Right renal cortex interstitium (tissue), 3 donors: ENCODE results near the gene OPA1. TPM values are rescaled to one million over a fixed set of nuclear protein-coding genes. Genes with fewer than 3 reads are reported as not detected.
"Not testable (repeated sequence)": the region's sequence is repeated elsewhere in the genome, so short reads cannot be mapped to it uniquely, and the experiment has no call there.

ENCODE experiments used
- DNase-seq, 3 donors: peaks; one replicate each; pipeline ENCODE4 v3.0.0-alpha.2; 2013; ENCODE audit warnings: low read depth in 3 of 3, low spot score in 2 of 3
- polyA plus RNA-seq, 3 donors: library from polyadenylated mRNA; unstranded; fragments of 120-200 nt; gene quantifications; one replicate each; pipeline ENCODE4 v1.2.1, GENCODE V29; 2013; ENCODE audit not compliant: insufficient read length in 3 of 3

Gene OPA1
- polyA plus RNA-seq, 3 donors: 70.0 to 85.1 (median 77.5) TPM

DNA sequence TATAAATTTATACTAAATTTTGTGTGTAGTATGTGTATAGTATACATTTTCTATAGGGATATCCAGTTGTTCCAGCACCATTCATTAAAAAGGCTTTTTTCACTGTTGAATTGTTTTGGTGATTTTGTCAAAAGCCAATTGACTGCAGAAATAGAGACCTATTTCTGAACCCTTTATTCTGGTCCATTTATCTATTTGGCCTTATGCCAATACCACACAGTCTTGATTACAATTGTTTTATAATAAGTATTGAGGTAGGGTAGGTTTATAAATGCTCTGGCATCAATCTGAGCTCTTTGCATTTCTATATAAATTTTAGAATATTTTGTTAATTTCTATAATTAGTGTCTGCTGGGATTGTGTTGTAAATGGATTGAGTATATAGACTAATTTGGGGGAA is 6.5 kb upstream of the OPA1 start:
- DNase-seq: no peak

GRCh38 chr3:193589129-193589528 is 3.9 kb upstream of the OPA1 start:
- DNase-seq: no peak

- DNase-seq: no peak
These were observed 3.4 kb upstream of the OPA1 start for GRCh38 chr3:193589616-193590015.

GRCh38 chr3:193590088-193590856 is 2.7 kb upstream of the OPA1 start:
- no peak for DNase-seq

DNA sequence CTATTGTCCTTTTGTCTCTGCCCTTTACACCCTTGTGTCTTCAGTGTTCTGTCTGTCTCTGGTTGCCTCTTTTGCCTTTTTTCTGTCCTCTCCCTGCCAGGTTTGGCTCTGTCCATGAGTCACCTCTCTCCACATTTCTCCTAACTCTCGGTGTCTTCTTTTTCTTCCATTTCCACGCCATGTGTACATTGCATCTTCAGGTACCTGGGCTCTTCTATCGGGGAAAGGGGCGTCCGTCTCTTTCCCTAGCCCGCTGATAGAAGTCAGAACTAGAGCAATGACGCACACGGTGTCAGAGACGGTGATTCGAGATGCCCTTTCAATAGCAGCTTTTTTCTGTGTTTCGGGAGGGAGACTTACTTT is 641 bp downstream of the OPA1 start:
- DNase-seq: peak; percentile 4 to 36 (median 15)

GRCh38 chr3:193594946-193595689 is 2.1 kb downstream of the OPA1 start:
- no peak for DNase-seq

- DNase-seq: no peak
These were observed 3.0 kb downstream of the OPA1 start for GRCh38 chr3:193595939-193596487.

- no peak for DNase-seq
These were observed 5.2 kb downstream of the OPA1 start for GRCh38 chr3:193598202-193598601.

DNA sequence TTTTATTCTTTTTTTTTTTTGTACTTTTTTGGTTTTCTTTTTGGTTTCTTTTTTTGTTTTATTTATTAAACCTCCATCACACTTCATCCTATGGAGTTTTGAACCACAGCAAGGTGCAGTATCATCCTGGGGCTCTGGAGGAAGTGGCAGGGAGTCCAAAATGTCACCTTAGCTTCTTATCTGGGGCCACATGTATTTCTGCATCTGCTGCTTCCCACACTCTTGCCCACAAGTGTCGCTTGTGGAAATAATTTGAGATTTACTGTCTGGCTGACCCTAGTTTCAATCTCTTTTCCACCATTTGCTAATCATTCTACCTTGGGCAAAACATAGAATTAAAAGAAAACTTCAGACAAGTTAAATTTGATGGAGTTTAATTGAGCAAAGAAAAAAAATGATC is 6.4 kb downstream of the OPA1 start:
- no peak for DNase-seq

DNA sequence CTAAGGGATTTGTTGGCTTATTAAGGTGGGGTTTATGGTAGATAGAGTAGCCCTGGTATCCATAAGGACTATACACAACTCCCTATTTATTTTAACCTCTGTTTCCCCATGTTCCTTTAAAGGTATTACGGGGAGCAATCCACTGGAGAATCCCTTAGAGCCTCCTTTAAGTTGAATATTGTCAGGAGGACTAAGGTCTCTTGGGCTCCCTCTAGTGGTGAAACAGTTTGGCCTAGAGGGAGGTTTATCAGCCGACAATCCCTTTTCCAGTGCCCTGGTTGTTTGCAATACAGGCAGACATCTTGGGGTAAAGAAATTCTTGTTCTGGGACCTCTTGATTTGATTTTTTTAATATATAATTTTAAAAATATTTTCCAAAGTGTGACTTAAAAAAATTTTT is 12.9 kb downstream of the OPA1 start:
- DNase-seq: no peak

DNA sequence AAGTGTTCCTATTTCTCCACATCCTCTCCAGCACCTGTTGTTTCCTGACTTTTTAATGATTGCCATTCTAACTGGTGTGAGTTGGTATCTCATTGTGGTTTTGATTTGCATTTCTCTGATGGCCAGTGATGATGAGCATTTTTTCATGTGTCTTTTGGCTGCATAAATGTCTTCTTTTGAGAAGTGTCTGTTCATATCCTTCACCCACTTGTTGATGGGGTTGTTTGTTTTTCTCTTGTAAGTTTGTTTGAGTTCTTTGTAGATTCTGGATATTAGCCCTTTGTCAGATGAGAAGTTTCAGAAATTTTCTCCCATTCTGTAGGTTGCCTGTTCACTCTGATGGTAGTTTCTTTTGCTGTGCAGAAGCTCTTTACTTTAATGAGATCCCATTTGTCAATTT is 13.9 kb downstream of the OPA1 start:
- not testable (repeated sequence) for DNase-seq

DNA sequence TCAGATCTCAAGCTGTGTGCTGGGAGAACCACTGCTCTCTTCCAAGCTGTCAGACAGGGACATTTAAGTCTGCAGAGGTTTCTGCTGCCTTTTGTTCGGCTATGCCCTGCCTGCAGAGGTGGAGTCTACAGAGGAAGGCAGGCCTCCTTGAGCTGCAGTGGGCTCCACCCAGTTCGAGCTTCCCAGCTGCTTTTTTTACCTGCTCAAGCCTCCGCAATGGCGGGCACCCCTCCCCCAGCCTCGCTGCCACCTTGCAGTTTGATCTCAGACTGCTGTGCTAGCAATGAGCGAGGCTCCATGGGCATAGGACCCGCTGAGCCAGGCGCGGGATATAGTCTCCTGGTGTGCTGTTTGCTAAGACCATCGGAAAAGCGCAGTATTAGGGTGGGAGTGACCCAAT is 17.5 kb downstream of the OPA1 start:
- DNase-seq: not testable (repeated sequence)

DNA sequence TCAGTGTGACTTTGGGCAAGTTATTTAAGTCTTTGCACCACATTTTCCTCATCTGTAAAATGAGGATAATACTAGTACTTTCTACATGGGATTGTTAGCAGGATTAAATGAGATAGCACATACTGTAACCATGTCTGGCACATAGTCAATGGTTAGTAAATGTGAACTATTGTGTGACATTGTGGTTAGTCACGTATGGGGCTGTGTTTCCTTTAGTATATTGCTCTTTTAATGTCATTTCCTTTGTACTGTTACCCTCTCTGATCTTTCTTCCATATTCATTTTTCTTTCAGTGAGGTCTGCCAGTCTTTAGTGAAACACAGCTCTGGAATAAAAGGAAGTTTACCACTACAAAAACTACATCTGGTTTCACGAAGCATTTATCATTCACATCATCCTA is 21.4 kb downstream of the OPA1 start:
- DNase-seq: no peak

DNA sequence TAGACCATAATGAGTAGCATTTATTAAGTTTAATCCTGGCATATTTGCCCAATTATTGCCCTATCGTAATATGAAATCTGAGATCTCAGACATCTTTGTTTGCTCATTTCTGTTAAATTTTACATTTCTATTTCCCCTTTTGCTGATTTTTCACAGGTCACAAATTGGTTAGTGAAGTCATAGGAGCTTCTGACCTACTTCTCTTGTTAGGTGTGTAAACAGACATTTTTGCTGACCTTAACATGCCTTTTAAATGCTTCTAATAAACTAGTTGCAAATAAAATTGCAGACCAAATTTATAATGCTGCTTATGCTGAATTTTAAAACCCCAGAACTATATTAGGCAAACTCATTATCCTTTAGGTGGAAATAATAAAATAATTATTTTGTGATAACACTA is 24.6 kb downstream of the OPA1 start:
- DNase-seq: no peak

DNA sequence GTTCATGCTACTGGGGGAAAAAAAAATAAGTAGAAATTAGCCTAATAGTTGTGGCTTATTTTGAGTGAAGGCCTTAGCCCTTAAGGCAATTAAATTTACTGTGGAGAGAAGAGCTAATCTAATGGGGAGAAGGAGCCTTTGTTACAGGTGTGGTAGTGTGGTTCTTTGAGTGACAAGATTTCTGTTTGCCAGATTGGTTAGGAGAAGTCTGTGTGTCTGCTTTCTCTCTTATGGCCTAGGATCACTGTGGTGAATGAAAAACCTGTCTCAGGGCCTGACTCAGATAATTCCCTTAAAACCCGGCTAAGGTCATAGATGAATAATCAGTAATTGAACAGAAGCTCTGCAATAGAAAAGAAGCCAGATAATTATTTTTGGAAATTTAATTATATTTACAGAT is 27.0 kb downstream of the OPA1 start:
- DNase-seq: no peak

GRCh38 chr3:193620650-193621049 is 27.6 kb downstream of the OPA1 start:
- no peak for DNase-seq

DNA sequence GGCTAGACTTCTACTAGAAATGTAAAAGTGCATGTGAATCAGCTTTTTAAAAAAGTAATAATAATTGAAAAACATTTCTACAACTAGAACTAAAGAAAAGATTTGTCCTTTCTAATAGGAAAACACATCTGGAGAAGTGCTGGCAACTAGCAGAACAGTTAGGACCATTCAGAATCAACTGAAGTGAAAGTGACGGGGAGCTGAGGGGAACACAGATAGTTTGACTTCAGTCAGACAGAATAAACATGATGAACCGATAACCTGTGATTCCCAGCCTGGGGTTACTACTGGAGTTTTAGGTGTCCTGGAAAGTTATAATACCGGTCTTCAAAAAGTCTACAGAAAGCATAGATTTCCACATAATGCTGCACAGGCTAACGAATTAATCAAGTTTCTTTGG is 28.1 kb downstream of the OPA1 start:
- DNase-seq: no peak

GRCh38 chr3:193630005-193630404 is 37.0 kb downstream of the OPA1 start:
- no peak for DNase-seq

GRCh38 chr3:193637831-193638230 is 44.8 kb downstream of the OPA1 start:
- no peak for DNase-seq

- no peak for DNase-seq
These were observed 45.8 kb downstream of the OPA1 start for GRCh38 chr3:193638833-193639232.

- no peak for DNase-seq
These were observed 47.2 kb downstream of the OPA1 start for GRCh38 chr3:193640165-193640715.
